Effector memory CD4-positive, alpha-beta T cell (primary cell): Measurements from ENCODE around the gene PRAMEF25.
"Not testable (repeated sequence)": the region's sequence is repeated elsewhere in the genome, so short reads cannot be mapped to it uniquely, and the experiment has no call there.

Source experiments
- DNase-seq, 3 donors: peaks; one replicate each; pipeline ENCODE4 v3.0.0-alpha.2; 2020
- H3K27ac ChIP-seq: 2 replicates; pipeline ENCODE4 v1.7.0; 2013; ENCODE audit warnings: mild to moderate bottlenecking, low read length, moderate library complexity; ENCODE audit not compliant: insufficient read depth, poor library complexity, severe bottlenecking
- H3K27me3 ChIP-seq: replicated peaks from 2 replicates; pipeline ENCODE4 v1.7.0; 2013; ENCODE audit warnings: mild to moderate bottlenecking, low read length; ENCODE audit not compliant: insufficient read depth, control insufficient read depth, poor library complexity, severe bottlenecking
- H3K36me3 ChIP-seq: 2 replicates; pipeline ENCODE4 v1.7.0; 2013; ENCODE audit warnings: mild to moderate bottlenecking, low read length, moderate library complexity; ENCODE audit not compliant: control insufficient read depth, insufficient read depth
- H3K4me1 ChIP-seq: 2 replicates; pipeline ENCODE4 v1.7.0; 2013; ENCODE audit warnings: low read length, mild to moderate bottlenecking; ENCODE audit not compliant: control insufficient read depth, insufficient read depth, poor library complexity, severe bottlenecking
- H3K4me3 ChIP-seq: 2 replicates; pipeline ENCODE4 v1.7.0; 2013; ENCODE audit warnings: low read length, low read depth, mild to moderate bottlenecking; ENCODE audit not compliant: insufficient read depth, poor library complexity, severe bottlenecking
- H3K9me3 ChIP-seq: 2 replicates; pipeline ENCODE4 v1.7.0; 2013; ENCODE audit warnings: mild to moderate bottlenecking, low read length, moderate library complexity; ENCODE audit not compliant: control insufficient read depth
- total RNA-seq, 3 donors: gene quantifications; one replicate each; lab custom pipeline; 2026; lab: John Stamatoyannopoulos, UW

The PRAMEF25 gene
- 0 reads per million in 3 donors for total RNA-seq

DNA sequence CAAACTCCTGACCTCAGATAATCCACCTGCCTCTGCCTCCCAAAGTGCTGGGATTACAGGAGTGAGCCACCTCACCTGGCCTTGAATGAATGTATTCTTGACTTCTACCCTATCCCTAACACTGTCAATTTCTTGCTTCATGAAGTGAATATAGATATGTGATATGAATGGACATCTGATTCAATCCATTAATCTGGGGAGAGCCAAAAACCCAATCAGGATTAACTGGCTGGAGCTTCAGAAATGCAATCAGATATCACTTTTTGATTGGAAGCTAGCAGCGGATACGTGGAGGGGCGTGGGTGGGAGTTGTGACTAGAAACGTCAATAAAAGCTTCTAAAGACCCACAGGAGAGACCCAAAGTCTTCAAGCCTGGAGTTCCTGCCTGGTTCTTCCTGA is at the start of gene PRAMEF25:
PRAMEF25 (plus strand) TSS at position 301 of the 400 bp plus-strand sequence. CDS start 2,920 bp downstream, outside the sequence.
- H3K27me3 ChIP-seq, H3K4me3 ChIP-seq, H3K4me1 ChIP-seq, DNase-seq, H3K36me3 ChIP-seq, H3K9me3 ChIP-seq, H3K27ac ChIP-seq: not testable (repeated sequence)

DNA sequence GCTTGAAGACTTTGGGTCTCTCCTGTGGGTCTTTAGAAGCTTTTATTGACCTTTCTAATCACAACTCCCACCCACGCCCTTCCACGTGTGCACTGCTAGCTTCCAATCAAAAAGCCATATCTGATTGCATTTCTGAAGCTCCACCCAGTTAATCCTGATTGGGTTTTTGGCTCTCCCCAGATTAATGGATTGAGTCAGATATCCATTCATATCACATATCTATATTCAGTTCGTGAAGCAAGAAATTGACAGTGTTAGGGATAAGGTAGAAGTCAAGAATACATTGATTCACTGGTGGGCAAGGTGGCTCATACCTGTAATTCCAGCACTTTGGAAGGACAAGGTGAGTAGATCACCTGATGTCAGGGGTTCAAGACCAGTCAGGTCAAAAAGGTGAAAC is 14.1 kb upstream of the PRAMEF25 start, which contains the start of gene PRAMEF27:
PRAMEF27 (minus strand) TSS at position 101 of the 400 bp plus-strand sequence. CDS start 2,916 bp downstream, outside the sequence.
- H3K27me3 ChIP-seq, H3K9me3 ChIP-seq, H3K4me1 ChIP-seq, DNase-seq, H3K4me3 ChIP-seq, H3K27ac ChIP-seq, H3K36me3 ChIP-seq: not testable (repeated sequence)

DNA sequence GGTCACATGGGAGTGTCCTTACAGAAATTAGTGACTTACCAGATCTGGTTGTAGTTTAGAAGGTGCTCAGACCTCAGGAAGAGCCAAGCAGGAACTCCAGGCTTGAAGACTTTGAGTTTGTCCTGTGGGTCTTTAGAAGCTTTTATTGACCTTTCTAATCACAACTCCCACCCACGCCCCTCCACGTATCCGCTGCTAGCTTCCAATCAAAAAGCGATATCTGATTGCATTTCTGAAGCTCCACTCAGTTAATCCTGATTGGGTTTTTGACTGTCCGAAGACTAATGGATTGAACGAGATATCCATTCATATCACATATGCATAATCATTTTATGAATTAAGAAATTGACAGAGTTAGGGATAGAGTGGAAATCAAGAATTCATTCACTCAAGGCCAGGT is 46.2 kb downstream of the PRAMEF25 start, which contains the start of gene HNRNPCL2:
HNRNPCL2 (minus strand) TSS at position 101 of the 400 bp plus-strand sequence. CDS start 454 bp downstream, outside the sequence.
- not testable (repeated sequence) for H3K36me3 ChIP-seq, H3K27me3 ChIP-seq, H3K4me3 ChIP-seq, H3K4me1 ChIP-seq, H3K9me3 ChIP-seq, H3K27ac ChIP-seq, DNase-seq
